ENCODE results near the gene LAMP2. TPM values are rescaled to one million over a fixed set of nuclear protein-coding genes. Genes with fewer than 3 reads are reported as not detected.

LAMP2 gene
- total RNA-seq, result 10 to 100 TPM; 43.4 to 77.2 TPM

GRCh38 chrX:120468825-120469525 is at the start of gene LAMP2:
Gene LAMP2, minus strand, starts transcription at chrX:120469296. Its CDS starts 127 bp downstream, at chrX:120469169.
- H3K9me3 ChIP-seq, result no peaks in the 10 kb centered on the region
- DNase-seq, result peak; percentile 89
- intact Hi-C loops (cut with DNase I), result no loop called here
- peak within 1 kb of the TSS; percentile 68 to 81 for H3K9ac ChIP-seq (ENCODE audit: low read depth in 2 of 2, low read length in 2 of 2)
- H3K27ac ChIP-seq, result peak within 1 kb of the TSS; percentile 76
- H3K4me3 ChIP-seq, result peak within 1 kb of the TSS; percentile 51
- H3K36me3 ChIP-seq, result no peaks in the 10 kb centered on the region
- no peak for TF ChIP-seq CTCF (IDR thresholded peaks at IDR 0.05)
- H3K27me3 ChIP-seq, result no peaks in the 10 kb centered on the region
- no peaks in the 10 kb centered on the region for H3K4me1 ChIP-seq

GRCh38 chrX:120517936-120518335 is 48.8 kb upstream of the LAMP2 start:
- no peaks in the 10 kb centered on the region for H3K36me3 ChIP-seq
- no peak overlapping the region for H3K9ac ChIP-seq (ENCODE audit: low read depth in 2 of 2, low read length in 2 of 2)
- TF ChIP-seq CTCF (IDR thresholded peaks at IDR 0.05), result no peak
- intact Hi-C loops (cut with DNase I), result no loop called here
- H3K4me1 ChIP-seq, result no peaks in the 10 kb centered on the region
- no peak overlapping the region for H3K27ac ChIP-seq
- no peaks in the 10 kb centered on the region for H3K9me3 ChIP-seq
- DNase-seq, result no peak
- no peak overlapping the region for H3K4me3 ChIP-seq
- H3K27me3 ChIP-seq, result no peaks in the 10 kb centered on the region

DNA sequence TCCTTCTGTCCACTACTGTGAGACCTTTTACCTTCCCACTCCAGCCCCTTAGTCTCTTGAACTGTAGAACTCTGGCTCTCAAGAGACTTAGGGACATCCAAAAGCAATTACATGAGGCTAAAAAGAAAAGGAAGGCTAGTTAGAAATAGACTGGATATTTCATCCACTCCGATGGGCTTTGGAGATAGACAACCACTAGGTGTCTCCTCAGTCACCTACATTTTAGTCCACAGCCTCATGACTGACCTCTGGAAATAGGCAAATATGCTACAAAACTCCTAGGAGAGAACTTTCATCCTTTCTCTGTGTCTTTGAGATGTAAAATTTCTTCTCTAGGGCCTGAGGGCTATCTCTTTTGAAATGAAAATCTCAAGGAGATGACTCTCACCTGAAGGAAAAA is 45.1 kb upstream of the LAMP2 start:
- intact Hi-C loops (cut with DNase I), result no loop called here
- Histone ChIP-seq H3K36me3 (no peaks in the 10 kb centered on the region), H3K9ac (ENCODE audit: low read depth in 2 of 2, low read length in 2 of 2) (no peak overlapping the region), H3K4me1 (no peaks in the 10 kb centered on the region), H3K4me3 (no peak overlapping the region), H3K9me3 (no peaks in the 10 kb centered on the region), H3K27ac (no peak overlapping the region), H3K27me3 (no peaks in the 10 kb centered on the region)
- TF ChIP-seq CTCF (IDR thresholded peaks at IDR 0.05), result peak; percentile 21
- no peak for DNase-seq

DNA sequence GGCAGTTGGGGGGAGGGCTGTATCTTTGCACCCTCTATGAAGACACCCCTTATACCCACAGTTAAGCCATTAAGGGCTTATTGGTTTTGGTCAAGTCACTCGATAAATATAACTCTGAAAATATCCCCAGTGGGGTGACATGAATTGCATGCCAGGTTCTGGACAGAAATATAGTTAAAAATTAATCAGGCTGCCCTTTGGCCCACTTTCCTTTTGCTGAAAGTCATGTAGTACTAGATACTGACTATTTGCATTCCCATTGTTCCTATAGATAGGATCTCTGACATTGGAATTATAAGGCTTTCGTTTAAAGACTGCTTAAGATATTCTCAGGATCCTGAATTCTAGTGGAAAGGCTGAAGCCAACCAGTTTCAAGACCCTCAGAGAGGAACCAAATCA is 43.5 kb upstream of the LAMP2 start:
- Histone ChIP-seq H3K9ac (ENCODE audit: low read depth in 2 of 2, low read length in 2 of 2) (no peak overlapping the region), H3K9me3 (no peaks in the 10 kb centered on the region), H3K27me3 (no peaks in the 10 kb centered on the region), H3K36me3 (no peaks in the 10 kb centered on the region), H3K27ac (no peak overlapping the region), H3K4me1 (no peaks in the 10 kb centered on the region), H3K4me3 (no peak overlapping the region)
- DNase-seq, result peak; percentile 26
- intact Hi-C loops (cut with DNase I), result no loop called here
- TF ChIP-seq CTCF (IDR thresholded peaks at IDR 0.05), result no peak

DNA sequence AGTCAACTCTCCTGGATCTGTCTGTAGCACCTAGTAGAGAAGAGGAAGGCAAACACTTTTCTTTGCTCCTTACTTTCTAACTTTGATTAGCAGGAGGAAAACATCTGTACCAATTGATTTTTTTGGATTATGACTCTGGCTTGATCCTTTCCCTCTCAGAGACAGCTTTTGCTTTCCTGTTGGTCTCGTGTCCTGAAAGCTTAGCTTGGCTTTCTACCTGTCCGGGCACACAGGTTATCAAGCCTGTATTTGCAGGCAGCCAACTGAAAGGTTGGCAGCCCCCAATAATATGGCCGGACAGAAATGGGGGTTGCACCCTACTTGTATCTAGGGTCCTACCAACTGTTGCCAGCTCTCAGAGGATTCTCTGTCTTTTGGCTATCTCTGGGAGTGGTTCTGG is 43.1 kb upstream of the LAMP2 start:
- TF ChIP-seq CTCF (IDR thresholded peaks at IDR 0.05), result no peak
- no peaks in the 10 kb centered on the region for H3K4me1 ChIP-seq
- no peaks in the 10 kb centered on the region for H3K36me3 ChIP-seq
- no peaks in the 10 kb centered on the region for H3K27me3 ChIP-seq
- H3K9me3 ChIP-seq, result no peaks in the 10 kb centered on the region
- H3K9ac ChIP-seq (ENCODE audit: low read depth in 2 of 2, low read length in 2 of 2), result no peak overlapping the region
- DNase-seq, result no peak
- no peak overlapping the region for H3K27ac ChIP-seq
- intact Hi-C loops (cut with DNase I), result no loop called here
- no peak overlapping the region for H3K4me3 ChIP-seq

Measured in colonic mucosa (tissue), 4 donors.